NCI-H2196 treated with DMSO at 0.1 percent for 48 hours (cell line): ENCODE results near the gene SPINK4.

Experiments
- DNase-seq: peaks from one replicate; lab custom pipeline; 2025; ENCODE audit not compliant: unreplicated experiment; lab: John Stamatoyannopoulos, UW

Gene SPINK4

GRCh38 chr9:33229359-33230114 lies 10.4 kb upstream of the SPINK4 start:
- peak; percentile 90 for DNase-seq

GRCh38 chr9:33230756-33231622 lies 9.0 kb upstream of the SPINK4 start:
- no peak for DNase-seq

GRCh38 chr9:33231623-33231942 lies 8.4 kb upstream of the SPINK4 start:
- no peak for DNase-seq

GRCh38 chr9:33232815-33233214 lies 7.2 kb upstream of the SPINK4 start:
- DNase-seq, result no peak

GRCh38 chr9:33233626-33234342 lies 6.2 kb upstream of the SPINK4 start:
- DNase-seq, result peak; percentile 70

- no peak for DNase-seq
Measured at GRCh38 chr9:33234511-33235467, 5.2 kb upstream of the SPINK4 start.

- DNase-seq, result no peak
Measured at GRCh38 chr9:33236571-33236970, 3.4 kb upstream of the SPINK4 start.

GRCh38 chr9:33241298-33241697 lies 1.3 kb downstream of the SPINK4 start:
- no peak for DNase-seq

GRCh38 chr9:33242609-33243134 lies 2.7 kb downstream of the SPINK4 start:
- DNase-seq, result no peak

- no peak for DNase-seq
Measured at GRCh38 chr9:33244137-33244784, 4.3 kb downstream of the SPINK4 start.

GRCh38 chr9:33245341-33245740 lies 5.4 kb downstream of the SPINK4 start:
- DNase-seq, result no peak

- DNase-seq, result no peak
Measured at GRCh38 chr9:33246269-33246860, 6.4 kb downstream of the SPINK4 start.

- no peak for DNase-seq
Measured at GRCh38 chr9:33248606-33249005, 8.6 kb downstream of the SPINK4 start.

- no peak for DNase-seq
Measured at GRCh38 chr9:33249087-33249658, 9.2 kb downstream of the SPINK4 start.

- DNase-seq, result no peak
Measured at GRCh38 chr9:33249983-33250382, 10.0 kb downstream of the SPINK4 start.

- DNase-seq, result no peak
Measured at GRCh38 chr9:33250458-33250995, 10.6 kb downstream of the SPINK4 start.

- DNase-seq, result no peak
Measured at GRCh38 chr9:33254211-33254610, 14.2 kb downstream of the SPINK4 start.

GRCh38 chr9:33255014-33255413 lies 15.0 kb downstream of the SPINK4 start:
- no peak for DNase-seq

GRCh38 chr9:33255471-33255870 lies 15.5 kb downstream of the SPINK4 start:
- no peak for DNase-seq
